NCI-H774 (cell line): Measurements from ENCODE around the gene SPATA31C1.
"Not testable (repeated sequence)": the region's sequence is repeated elsewhere in the genome, so short reads cannot be mapped to it uniquely, and the experiment has no call there.

ENCODE experiments used
- DNase-seq: peaks from one replicate; lab custom pipeline; 2025; lab: John Stamatoyannopoulos, UW

SPATA31C1 gene

GRCh38 chr9:87917662-87918061 lies at the start of gene SPATA31C1:
Gene SPATA31C1 (plus strand): TSS chr9:87917962.
- DNase-seq = not testable (repeated sequence)

- no peak for DNase-seq
These were observed 49.6 kb upstream of the SPATA31C1 start for GRCh38 chr9:87868175-87868574.

DNA sequence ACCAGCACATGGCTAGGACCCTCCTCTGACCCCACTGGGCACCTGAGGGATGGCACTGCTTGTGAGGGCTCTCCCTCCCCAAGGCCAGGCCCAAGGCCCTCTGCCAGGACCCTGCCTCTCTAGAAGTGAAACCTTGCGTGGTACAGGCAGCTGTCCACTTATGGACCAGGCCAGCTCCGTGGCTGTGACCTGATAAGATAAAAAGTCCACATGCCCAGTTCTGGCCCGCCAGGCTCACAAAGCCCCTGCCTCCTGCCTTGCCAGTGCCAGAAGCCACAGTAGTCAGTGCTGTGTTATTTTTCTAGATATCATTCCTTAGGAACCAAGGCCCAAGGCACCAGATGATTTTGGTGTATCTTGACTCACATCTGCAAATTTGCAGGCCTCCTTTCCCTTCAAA lies 49.1 kb upstream of the SPATA31C1 start:
- no peak for DNase-seq

DNA sequence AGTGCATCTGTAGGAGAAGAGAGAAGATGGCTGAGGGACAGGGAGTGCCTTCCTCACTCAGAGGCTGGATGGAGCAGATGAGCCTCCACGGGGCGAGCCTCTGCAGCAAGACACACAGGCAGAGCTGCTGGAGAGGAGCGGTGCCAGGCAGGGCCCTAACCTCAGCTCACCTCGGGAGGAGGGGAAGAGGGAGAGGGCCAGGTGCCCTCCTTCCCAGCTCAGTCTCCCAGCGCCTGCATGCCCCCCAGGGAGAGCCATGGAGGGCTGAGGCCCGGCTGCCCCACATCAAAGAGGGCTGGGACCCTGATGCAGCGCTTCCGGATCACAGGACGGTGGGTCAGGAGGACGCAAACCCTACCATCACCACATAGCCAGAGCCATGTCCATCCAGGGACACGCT lies 48.7 kb upstream of the SPATA31C1 start:
- no peak for DNase-seq

GRCh38 chr9:87871425-87872078 lies 46.2 kb upstream of the SPATA31C1 start:
- DNase-seq = no peak

GRCh38 chr9:87872079-87872624 lies 45.6 kb upstream of the SPATA31C1 start:
- no peak for DNase-seq

- no peak for DNase-seq
These were observed 44.0 kb upstream of the SPATA31C1 start for GRCh38 chr9:87873607-87874303.

DNA sequence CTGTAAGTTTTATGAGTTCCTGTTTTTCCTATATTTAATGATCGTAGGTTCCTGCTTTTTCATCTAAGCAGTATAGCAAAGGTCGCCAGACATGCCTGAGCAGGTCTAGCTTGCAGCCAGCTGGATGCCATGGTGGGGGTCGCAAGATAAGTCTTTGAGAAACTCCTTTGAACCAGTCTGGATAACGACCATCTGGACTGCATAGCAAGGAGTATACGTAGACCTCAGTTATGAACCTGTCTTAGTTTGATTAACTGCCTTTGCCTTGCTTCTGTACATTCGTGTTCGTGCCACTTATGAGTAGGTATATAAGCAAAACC lies 43.5 kb upstream of the SPATA31C1 start:
- DNase-seq = no peak

GRCh38 chr9:87875060-87875459 lies 42.7 kb upstream of the SPATA31C1 start:
- no peak for DNase-seq

- no peak for DNase-seq
These were observed 41.8 kb upstream of the SPATA31C1 start for GRCh38 chr9:87875831-87876545.

DNA sequence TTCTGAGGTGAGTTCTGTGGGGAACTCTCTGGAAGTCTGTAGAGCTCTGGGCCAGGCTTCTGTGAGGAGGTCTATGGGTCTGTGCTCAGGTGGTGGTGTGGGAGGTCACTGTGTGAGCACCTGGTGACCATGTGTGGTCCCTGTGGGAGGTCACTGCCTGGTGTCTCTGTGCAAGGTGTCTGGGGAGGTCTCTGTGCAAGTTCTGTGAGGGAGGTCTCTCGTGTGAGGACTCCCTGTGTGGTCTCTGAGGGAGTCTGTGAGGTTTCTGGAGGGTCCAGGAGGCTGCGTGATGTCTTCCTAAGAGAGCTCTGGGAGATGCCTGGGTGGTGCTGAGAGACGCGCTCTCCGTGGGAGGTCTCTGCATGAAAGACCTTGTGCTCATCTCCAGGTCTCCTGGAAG lies 41.1 kb upstream of the SPATA31C1 start:
- no peak for DNase-seq

DNA sequence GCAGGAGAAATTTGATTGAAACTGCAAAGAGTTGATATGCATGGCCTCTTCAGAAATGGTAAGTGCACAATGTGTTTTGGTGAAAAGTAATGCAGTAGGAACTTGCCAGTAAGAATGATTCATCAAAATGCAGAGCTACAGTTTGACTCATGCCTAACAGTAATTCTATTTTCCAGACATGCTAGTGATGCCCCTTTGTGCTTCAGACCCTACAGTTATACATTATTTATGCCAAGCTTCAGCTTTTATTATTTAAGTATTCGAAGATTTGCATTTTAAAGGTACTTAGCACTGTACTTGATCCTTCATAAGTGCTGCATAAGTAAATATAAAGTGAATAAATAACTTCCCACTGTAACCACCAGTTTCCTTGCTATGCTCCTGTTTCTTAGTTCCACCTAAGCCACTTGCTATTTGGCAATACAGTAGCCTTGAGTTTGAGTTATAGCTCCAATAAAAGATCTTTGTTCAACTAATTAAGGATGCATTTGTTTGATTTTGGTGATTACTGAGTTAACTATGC lies 38.7 kb upstream of the SPATA31C1 start:
- no peak for DNase-seq

DNA sequence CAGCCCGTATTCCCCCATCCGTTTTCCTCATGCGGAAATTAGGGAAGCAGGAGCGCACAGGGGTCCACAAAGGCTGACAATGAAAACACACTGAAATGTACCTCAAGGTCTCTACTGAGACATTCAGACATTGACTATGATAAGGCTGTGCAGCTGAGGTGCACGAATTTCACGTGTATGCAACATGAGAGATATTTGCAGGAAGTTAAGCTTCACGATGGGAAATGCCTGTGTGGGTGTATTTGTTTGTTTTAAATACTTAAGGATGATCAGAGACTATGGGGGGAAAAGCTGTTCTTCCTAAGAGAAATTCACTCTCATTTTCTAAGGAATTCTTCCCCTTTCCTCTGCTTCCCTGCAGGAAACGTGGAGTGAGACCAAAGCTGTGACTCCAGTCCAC lies 37.6 kb upstream of the SPATA31C1 start:
- DNase-seq = no peak

DNA sequence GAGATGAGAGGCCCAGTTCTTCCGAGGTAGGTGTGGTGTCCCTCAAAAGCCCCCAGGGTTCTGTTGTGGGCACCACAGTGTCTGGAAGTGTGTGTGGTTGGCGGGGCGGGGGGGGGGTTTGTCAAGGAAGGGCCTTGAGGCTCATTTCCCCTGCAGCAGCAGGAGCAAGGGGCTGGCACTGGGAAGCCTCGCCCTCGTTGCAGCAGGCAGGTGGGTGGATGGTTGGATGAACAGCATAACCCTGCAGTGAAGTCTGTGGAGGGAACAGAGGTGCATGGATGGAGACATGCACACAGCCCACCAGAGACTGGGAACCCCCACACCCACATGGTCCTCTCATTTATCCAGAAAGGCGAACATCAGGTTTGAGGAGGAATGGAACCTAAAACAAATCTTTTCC lies 37.1 kb upstream of the SPATA31C1 start:
- DNase-seq = no peak

DNA sequence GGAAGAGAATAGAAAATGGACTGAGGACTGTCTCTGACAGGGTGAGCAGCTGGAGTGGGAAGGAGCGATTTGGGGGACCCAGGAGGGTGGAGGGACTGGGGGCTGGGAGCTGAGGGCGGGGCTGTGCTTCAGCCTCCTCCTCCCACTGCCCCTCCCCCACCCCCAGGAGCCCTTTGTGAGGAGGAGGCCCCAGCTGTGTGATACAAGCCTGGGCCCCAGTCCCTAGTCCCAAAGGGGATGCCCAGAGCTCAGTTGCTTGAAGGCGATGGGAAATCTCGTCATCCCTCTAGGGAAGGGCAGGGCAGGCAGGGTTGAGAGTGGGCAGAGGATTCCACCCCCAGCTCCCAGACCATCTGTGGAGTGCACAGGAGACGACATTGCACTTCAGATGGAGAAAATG lies 35.1 kb upstream of the SPATA31C1 start, which contains the start of gene SPATA31E1:
SPATA31E1 (plus strand) TSS at position 251 of the 400 bp plus-strand sequence; CDS start at position 266, 15 bp downstream.
- DNase-seq = no peak

DNA sequence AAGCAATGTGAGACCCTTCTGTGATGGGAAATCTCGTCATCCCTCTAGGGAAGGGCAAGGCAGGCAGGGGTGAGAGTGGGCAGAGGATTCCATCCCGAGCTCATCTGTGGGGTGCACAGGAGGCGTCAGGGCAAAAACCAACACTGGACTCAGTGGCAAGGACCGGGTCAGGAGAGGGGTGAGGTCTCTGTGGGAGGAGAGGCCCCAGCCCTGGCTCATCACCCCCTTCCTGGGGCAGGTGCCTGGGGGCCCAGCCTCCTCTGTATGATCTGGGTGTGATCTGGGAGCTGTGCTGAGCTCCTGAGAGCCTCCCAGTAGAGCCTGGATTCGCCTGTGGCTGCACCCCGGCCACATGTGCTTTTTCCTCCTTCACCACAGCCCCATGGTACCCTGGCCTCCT lies 34.5 kb upstream of the SPATA31C1 start:
- DNase-seq = no peak

GRCh38 chr9:87883990-87884389 lies 33.8 kb upstream of the SPATA31C1 start:
- DNase-seq = no peak

DNA sequence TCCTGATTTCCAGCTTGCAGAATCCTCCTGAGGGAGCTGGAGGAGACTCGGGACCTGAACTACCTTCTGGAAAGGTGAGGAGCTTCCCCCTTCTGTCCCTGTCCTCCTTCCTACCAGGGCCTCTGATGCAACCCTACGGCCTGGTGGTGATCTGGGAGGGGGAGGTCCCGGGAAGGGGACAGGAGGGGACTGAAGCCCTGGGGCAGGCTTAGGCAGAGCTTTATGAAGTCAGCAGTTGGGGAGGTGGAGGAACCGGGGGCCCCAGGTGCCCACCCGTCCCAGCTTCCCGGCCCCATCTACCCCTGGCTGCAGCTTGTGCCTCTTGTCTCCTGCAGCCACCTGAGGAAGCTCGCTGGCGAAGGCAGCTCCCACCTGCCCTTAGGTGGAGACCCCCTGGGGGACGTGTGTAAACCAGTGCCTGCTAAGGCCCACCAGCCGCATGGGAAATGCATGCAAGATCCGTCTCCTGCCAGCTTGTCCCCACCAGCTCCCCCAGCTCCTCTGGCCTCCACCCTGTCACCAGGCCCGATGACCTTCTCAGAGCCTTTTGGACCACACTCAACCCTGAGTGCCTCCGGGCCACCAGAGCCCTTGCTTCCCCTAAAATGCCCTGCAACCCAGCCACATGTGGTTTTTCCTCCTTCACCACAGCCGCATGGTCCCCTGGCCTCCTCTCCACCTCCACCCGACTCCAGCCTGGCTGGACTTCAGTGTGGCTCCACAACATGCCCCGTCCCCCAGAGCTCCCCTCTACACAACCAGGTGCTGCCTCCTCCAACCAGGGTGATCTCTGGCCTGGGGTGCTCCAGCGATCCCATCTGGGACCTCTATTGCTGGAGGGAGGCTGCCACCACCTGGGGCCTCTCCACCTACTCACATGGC lies 32.9 kb upstream of the SPATA31C1 start:
- no peak for DNase-seq

DNA sequence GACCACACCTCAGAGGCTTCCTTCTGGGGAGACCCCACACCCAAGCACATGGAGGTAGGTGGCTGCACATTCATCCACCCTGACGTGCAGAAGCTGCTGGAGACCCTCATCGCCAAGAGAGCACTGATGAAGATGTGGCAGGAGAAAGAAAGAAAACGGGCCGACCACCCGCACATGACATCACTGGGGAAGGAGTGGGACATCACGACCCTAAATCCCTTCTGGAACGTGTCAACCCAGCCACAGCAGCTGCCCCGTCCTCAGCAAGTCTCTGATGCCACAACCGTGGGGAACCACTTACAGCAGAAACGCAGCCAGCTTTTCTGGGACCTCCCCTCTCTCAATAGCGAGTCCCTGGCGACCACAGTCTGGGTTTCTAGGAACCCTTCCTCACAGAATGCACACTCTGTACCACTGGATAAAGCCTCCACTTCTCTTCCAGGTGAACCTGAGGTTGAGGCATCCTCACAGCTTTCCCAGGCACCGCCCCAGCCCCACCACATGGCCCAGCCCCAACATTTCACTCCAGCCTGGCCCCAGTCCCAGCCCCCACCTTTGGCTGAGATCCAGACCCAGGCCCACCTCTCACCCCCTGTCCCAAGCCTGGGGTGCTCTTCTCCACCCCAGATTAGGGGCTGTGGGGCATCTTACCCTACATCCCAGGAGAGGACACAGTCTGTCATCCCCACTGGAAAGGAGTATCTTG lies 32.1 kb upstream of the SPATA31C1 start:
- DNase-seq = no peak

DNA sequence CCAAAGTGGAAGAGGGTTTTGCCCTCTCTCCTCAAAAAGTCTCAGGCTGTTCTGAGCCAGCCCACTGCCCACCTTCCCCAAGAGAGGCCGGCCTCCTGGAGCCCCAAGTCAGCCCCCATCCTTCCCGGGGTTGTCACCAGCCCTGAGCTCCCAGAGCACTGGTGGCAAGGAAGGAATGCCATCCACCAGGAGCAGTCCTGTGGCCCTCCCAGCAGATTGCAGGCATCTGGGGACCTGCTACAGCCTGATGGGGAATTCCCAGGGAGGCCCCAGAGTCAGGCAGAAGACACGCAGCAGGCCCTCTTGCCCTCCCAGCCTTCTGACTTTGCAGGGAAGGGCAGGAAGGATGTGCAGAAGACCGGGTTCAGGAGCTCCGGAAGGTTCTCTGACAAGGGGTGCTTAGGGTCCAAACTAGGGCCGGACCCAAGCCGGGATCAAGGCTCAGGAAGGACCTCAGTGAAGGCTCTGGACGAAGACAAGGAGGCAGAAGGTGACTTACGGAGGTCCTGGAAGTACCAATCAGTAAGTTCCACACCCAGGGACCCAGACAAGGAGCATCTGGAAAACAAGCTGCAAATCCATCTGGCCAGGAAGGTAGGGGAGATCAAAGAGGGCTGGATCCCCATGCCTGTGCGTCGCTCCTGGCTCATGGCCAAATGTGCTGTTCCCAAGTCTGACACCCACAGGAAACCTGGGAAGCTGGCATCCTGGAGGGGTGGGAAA lies 31.4 kb upstream of the SPATA31C1 start:
- no peak for DNase-seq
